Measurements from ENCODE around the gene SCYL1.

- TF ChIP-seq, protein P1, sequence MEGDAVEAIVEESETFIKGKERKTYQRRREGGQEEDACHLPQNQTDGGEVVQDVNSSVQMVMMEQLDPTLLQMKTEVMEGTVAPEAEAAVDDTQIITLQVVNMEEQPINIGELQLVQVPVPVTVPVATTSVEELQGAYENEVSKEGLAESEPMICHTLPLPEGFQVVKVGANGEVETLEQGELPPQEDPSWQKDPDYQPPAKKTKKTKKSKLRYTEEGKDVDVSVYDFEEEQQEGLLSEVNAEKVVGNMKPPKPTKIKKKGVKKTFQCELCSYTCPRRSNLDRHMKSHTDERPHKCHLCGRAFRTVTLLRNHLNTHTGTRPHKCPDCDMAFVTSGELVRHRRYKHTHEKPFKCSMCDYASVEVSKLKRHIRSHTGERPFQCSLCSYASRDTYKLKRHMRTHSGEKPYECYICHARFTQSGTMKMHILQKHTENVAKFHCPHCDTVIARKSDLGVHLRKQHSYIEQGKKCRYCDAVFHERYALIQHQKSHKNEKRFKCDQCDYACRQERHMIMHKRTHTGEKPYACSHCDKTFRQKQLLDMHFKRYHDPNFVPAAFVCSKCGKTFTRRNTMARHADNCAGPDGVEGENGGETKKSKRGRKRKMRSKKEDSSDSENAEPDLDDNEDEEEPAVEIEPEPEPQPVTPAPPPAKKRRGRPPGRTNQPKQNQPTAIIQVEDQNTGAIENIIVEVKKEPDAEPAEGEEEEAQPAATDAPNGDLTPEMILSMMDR (IDR thresholded peaks at IDR 0.05; ENCODE audit: low read depth, low read length), result peak; percentile 23
- no peak for TF ChIP-seq POLR2A (IDR thresholded peaks at IDR 0.05; ENCODE audit: extremely low read depth, insufficient read length)
- no peak for TF ChIP-seq MYC (IDR thresholded peaks at IDR 0.05; ENCODE audit: low read depth, low read length)
Observed at GRCh38 chr11:65479184-65480145, 45.4 kb upstream of the SCYL1 start.

Data from NB4 (cell line).